Upper lobe of right lung (tissue), 1 donor: ENCODE measurements around the gene TSNAXIP1. TPM values are rescaled to one million over a fixed set of nuclear protein-coding genes. Genes with fewer than 3 reads are reported as not detected.

Experiments used
- ATAC-seq: fragments of 200-7000 bp; cut with Tn5 transposase; one replicate; pipeline ENCODE4 v1.9.1; 2020; ENCODE audit warnings: mild to moderate bottlenecking, moderate library complexity
- DNase-seq: peaks from one replicate; pipeline ENCODE4 v3.0.0-alpha.2; 2020
- H3K27ac ChIP-seq: fragments of 200-600 bp; one replicate; pipeline ENCODE4 v1.8.0; 2022
- H3K27me3 ChIP-seq: fragments of 200-600 bp; one replicate; pipeline ENCODE4 v1.8.0; 2022; ENCODE audit warnings: mild to moderate bottlenecking
- H3K36me3 ChIP-seq: fragments of 200-600 bp; one replicate; pipeline ENCODE4 v1.8.0; 2022
- H3K4me1 ChIP-seq: fragments of 200-600 bp; one replicate; pipeline ENCODE4 v1.8.0; 2022
- H3K4me3 ChIP-seq: fragments of 200-600 bp; one replicate; pipeline ENCODE4 v1.8.0; 2022; ENCODE audit warnings: mild to moderate bottlenecking
- H3K9me3 ChIP-seq: fragments of 200-600 bp; one replicate; pipeline ENCODE4 v1.8.0; 2022
- intact Hi-C: fragments of 100-400 bp; cut with DNase I; formaldehyde crosslinking; loops from one replicate; pipeline ENCODE4 v1.11.0; 2022
- total RNA-seq: library from RNA; stranded (reverse); fragmentation: NEBNext Ultra II Directional; extraction: Animal tissue kit (Norgen Biotek cat#: 25700); gene quantifications from one replicate; pipeline ENCODE4 v1.2.1, GENCODE V29; 2021
- TF ChIP-seq, protein P1 (sequence below): fragments of 200-600 bp; IDR thresholded peaks from one replicate; pipeline ENCODE4 v1.8.0; 2022; ENCODE audit warnings: antibody characterized with exemption
- donor health status: DM: no; HTN: yes; CAD: no; lungs with severe emphysema.

The TSNAXIP1 gene
- total RNA-seq, 1 donor from 2014 or later = 0.55 TPM

DNA sequence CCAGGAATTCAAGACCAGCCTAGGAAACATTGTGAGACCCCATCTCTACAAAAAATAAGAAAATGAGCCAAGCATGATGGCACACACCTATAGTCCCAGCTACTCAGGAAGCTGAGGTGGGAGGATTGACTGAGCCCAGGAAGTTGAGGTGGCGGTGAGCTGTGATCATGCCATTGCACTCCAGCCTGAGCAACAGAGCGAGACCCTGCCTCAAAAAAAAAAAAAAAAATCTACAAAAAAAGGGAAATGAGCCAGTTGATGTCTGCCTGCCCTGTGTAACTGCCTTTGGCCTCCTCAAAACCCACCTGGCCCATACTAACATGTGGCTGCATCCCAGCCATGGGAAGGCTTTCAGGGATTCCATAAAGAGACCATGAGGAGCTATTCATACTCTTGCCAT is 4.8 kb upstream of the TSNAXIP1 start:
- H3K27ac ChIP-seq = no peak overlapping the region
- no peaks in the 10 kb centered on the region for H3K9me3 ChIP-seq
- no peaks in the 10 kb centered on the region for H3K27me3 ChIP-seq
- peaks cover 20% of the 10 kb centered on the region for H3K4me1 ChIP-seq
- intact Hi-C loops = no loop called here
- peaks cover 28% of the 10 kb centered on the region for H3K36me3 ChIP-seq
- H3K4me3 ChIP-seq = no peak overlapping the region
- DNase-seq (no peak), ATAC-seq (no peak)
- TF ChIP-seq, protein P1, sequence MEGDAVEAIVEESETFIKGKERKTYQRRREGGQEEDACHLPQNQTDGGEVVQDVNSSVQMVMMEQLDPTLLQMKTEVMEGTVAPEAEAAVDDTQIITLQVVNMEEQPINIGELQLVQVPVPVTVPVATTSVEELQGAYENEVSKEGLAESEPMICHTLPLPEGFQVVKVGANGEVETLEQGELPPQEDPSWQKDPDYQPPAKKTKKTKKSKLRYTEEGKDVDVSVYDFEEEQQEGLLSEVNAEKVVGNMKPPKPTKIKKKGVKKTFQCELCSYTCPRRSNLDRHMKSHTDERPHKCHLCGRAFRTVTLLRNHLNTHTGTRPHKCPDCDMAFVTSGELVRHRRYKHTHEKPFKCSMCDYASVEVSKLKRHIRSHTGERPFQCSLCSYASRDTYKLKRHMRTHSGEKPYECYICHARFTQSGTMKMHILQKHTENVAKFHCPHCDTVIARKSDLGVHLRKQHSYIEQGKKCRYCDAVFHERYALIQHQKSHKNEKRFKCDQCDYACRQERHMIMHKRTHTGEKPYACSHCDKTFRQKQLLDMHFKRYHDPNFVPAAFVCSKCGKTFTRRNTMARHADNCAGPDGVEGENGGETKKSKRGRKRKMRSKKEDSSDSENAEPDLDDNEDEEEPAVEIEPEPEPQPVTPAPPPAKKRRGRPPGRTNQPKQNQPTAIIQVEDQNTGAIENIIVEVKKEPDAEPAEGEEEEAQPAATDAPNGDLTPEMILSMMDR = no peak

DNA sequence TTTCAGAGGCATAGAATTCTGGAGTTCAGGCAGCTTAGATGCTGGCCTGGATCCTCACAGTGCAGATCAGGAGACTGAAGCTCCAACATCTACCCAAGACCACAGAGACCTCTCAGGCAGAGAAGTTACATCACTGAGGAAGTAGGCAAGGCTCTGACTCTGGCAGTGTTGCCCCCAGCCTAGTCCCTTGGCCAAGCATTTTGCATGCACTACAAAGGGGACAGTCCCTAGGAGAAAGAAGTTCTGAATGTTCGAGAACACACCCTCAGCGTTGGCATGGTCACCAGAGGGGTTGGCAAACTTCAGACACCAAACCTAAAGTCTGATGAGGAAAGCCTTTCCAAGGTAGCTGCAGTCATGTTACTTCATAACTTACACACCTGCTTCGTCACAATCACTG is 2.8 kb upstream of the TSNAXIP1 start:
- Histone ChIP-seq H3K27ac (no peak overlapping the region), H3K4me3 (no peak overlapping the region), H3K27me3 (no peaks in the 10 kb centered on the region), H3K4me1 (peaks cover 20% of the 10 kb centered on the region), H3K36me3 (peaks cover 17% of the 10 kb centered on the region), H3K9me3 (no peaks in the 10 kb centered on the region)
- TF ChIP-seq, protein P1 = no peak
- no peak for ATAC-seq
- intact Hi-C loops = no loop called here
- no peak for DNase-seq

DNA sequence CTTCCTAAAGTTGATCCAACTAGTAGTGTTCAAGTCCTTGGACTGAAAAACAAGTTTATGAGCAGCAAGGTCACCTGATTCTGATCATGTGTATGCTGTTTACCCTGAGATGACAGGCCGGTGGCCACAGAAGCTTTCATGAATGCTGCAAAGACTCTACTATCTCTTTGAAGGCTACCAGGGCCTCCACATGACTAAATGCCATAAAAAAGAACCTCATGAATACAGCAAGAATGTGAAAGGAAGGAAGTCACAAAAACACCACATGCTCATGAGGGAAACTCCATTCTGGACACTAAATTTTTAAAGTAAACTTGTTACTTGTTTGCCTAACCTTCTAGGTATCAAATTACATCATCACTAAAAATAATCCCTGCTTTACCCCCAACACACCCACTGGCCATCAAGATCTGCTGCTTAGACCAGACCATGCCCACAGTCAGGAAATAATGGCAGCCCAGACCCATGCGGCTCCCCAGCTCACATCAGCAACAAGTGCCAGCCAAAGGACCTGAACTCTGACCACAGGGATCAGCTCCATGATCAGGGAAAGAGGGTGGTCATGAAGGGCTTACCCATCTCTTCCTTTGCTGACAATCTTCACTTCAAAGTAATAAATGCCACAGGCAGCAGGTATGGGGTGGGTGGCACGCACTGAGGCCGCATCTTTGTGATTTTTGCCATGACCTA is 1.7 kb upstream of the TSNAXIP1 start:
- no peak for ATAC-seq
- TF ChIP-seq, protein P1 = no peak
- H3K4me3 ChIP-seq = peak overlapping the region; percentile 80
- peaks cover 17% of the 10 kb centered on the region for H3K36me3 ChIP-seq
- no peaks in the 10 kb centered on the region for H3K9me3 ChIP-seq
- H3K4me1 ChIP-seq = peaks cover 20% of the 10 kb centered on the region
- H3K27ac ChIP-seq = no peak overlapping the region
- intact Hi-C loops = no loop called here
- H3K27me3 ChIP-seq = no peaks in the 10 kb centered on the region
- DNase-seq = no peak

DNA sequence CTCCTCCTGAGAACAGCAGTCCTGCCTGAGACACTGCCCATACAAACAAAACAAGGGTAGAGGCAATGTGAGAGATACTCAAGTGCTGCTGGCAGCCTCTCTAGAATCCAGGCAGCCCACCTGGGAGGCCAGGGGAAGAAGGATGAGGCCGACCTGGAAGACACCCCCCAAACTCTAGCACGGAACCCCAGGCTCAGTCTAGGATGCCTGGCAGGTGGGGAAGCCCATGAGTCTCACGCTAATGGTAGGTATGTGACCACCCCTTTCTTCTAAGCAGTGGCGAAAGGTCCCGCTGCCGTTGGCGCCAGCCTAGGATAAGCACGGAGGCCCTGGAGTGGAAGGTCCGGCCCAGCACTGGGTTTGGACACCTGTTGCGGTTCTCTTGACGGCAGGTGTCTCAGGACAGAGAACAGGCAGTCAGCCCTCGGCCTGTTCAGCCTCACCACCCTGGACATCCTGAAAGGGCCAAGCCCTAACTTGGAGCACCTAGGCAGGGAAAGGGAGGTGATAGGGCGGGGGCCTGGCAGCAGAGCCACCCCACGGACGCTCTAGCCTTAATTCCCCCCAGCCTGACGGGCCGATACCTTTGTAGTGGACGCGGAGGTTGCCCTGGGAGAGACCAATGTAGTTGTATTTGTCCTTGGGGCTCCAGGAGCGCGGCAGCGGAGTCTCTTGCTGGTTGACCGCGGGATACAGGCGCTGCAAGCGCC is 816 bp upstream of the TSNAXIP1 start:
- ATAC-seq (peak; percentile 1), DNase-seq (peak; percentile 72)
- TF ChIP-seq, protein P1 = no peak
- Histone ChIP-seq H3K27me3 (no peaks in the 10 kb centered on the region), H3K36me3 (peaks cover 14% of the 10 kb centered on the region), H3K4me1 (peaks cover 20% of the 10 kb centered on the region), H3K4me3 (peak overlapping the region; percentile 80), H3K27ac (peak overlapping the region; percentile 80), H3K9me3 (no peaks in the 10 kb centered on the region)
- intact Hi-C loops = no loop called here

DNA sequence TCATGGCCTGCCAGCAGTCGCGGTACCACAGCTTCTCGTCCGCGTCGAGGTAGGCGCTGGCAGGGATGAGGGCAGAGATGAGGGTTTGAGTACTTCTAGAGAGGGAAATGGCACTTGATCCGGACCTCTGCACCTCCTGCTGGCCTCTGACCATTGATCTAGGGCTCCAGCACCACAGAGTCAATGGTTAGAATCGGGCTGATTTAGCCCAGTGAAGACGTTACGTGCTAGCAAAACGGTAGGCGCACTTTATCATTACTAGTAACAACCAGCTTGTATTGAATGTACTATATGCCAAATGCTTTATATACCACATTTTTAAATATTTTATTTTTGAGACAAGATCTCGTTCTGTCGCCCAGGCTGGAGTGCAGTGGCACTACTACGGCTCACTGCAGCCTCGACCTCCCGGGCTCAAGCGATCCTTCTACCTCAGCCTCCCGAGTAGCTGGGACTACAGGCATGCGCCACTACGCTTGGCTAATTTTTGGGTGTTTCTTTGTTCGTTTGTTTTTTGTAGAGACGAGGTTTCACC is 526 bp downstream of the TSNAXIP1 start:
- peak overlapping the region; percentile 66 for H3K27ac ChIP-seq
- TF ChIP-seq, protein P1 = no peak
- intact Hi-C loops = no loop called here
- H3K9me3 ChIP-seq = no peaks in the 10 kb centered on the region
- peak overlapping the region; percentile 80 for H3K4me3 ChIP-seq
- H3K4me1 ChIP-seq = peaks cover 20% of the 10 kb centered on the region
- peaks cover under 1% of the 10 kb centered on the region for H3K36me3 ChIP-seq
- H3K27me3 ChIP-seq = no peaks in the 10 kb centered on the region
- DNase-seq = no peak
- no peak for ATAC-seq
